ENCODE measurements around the gene PAX8. TPM values are rescaled to one million over a fixed set of nuclear protein-coding genes. Genes with fewer than 3 reads are reported as not detected.

PAX8 gene
- total and polyA plus RNA-seq, 2 of the 13 experiments (the other 11 are each of a cell fraction or from before 2014, with no cell fraction given), result 1.5 to 8.8 TPM

- TF ChIP-seq ZNF407 (CRISPR knock-in tag; IDR thresholded peaks at IDR 0.05; ENCODE audit: not compliant biosample characterization) (no peak), ZNF577 (CRISPR knock-in tag; IDR thresholded peaks at IDR 0.05; ENCODE audit: borderline replicate concordance, low read depth) (no peak), CBX5 (CRISPR knock-in tag; IDR thresholded peaks at IDR 0.05; ENCODE audit: borderline replicate concordance) (no peak), CEBPG (CRISPR knock-in tag; IDR thresholded peaks at IDR 0.05) (peak; percentile 11; the same call in 1 of the 2 replicates), IRF2 (CRISPR knock-in tag; IDR thresholded peaks at IDR 0.05) (peak; percentile 48; the same call in 1 of the 2 replicates), HNF1B (CRISPR knock-in tag; IDR thresholded peaks at IDR 0.05) (peak; percentile 49; the same call in 1 of the 2 replicates), HNF4G (IDR thresholded peaks at IDR 0.05; ENCODE audit: borderline replicate concordance, low read depth, low read length) (0 out of 2 replicates have a peak, but pooled peaks have one; percentile 6), HNF4G (CRISPR knock-in tag; IDR thresholded peaks at IDR 0.05; ENCODE audit: borderline replicate concordance, low read depth) (0 out of 2 replicates have a peak, but pooled peaks have one; percentile 26), LBX2 (CRISPR knock-in tag; IDR thresholded peaks at IDR 0.05; ENCODE audit: borderline replicate concordance) (no peak), ZFX (CRISPR knock-in tag; IDR thresholded peaks at IDR 0.05; ENCODE audit: low read depth) (peak; percentile 5; the same call in 1 of the 2 replicates), ZFP91 (CRISPR knock-in tag; IDR thresholded peaks at IDR 0.05; ENCODE audit: borderline replicate concordance) (no peak), MZF1 (CRISPR knock-in tag; IDR thresholded peaks at IDR 0.05; ENCODE audit: borderline replicate concordance) (0 out of 2 replicates have a peak, but pooled peaks have one; percentile 14)
These were observed 3.4 kb upstream of the PAX8 start (continued) for GRCh38 chr2:113281910-113282746.
